SW480 (cell line): ENCODE measurements around the gene MDP1.

ENCODE experiments used
- DNase-seq: peaks from one replicate; pipeline ENCODE4 v3.0.0-alpha.2; 2016; ENCODE audit warnings: low spot score

Gene MDP1

DNA sequence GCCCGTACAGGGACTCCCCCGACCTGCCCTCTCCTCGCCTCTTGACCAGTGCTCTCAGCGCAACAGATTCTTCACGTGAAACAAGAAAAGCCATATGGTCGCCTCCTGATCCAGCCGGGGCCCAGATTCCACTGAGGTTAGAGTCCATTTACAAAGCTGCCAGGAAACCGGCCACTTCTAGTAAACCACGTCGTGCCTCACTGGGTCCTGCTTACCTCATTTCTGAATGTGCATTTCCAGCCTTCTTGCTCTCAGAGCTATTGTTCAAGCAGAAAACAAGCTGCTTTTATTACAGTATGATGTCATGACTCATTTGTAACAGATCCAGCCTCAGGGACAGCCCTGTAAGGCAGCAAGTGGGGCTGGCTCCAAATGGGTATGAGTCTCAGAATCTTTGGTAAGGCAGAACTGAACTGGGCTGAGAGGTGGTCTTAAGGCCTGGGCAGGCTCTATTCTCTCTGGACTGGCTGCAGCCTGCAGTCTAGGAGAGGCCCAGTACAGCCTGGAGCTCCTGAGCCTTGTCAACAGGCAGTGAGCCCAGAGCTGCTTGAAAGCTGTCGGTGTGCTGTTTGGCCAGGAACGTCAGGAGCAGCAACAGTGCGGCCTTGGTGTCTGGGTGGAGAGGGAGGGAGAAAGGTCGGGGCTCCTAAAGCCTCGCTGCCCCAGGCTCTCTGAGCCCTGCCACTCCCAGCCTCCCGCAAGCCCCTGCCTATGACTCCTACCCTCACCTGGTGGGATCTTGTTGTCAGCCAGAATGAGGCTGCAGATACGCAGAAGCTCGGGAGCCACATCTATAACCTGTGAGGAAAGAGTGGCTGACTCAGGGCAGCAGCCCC is 35.7 kb downstream of the MDP1 start:
- no peak for DNase-seq

DNA sequence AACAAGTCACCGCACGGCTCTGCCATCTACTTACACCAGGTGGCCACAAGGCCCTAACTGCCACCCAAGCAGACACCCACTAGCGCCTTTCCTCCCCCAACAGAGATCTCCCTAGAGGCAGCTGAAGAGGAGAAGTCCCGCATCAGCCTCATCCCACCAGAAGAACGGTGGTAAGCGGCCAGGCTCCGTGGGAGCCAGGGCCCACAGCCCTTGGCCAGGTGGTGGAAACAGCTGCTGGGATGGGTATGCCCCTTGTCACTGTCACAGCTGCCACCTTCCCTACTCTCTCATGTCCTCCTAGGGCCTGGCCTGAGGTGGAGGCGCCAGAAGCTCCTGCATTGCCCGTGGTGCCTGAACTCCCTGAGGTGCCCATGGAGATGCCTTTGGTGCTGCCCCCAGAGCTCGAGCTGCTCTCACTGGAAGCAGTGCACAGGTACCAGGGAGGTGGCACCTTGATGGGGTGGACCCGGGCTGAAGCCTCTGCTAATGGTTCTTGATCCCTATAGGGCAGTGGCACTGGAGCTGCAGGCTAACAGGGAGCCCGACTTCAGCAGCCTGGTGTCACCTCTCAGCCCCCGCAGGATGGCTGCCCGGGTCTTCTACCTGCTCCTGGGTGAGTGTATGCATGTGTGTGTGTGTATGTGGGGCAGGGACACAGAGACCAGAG is 36.4 kb downstream of the MDP1 start:
- DNase-seq: no peak

DNA sequence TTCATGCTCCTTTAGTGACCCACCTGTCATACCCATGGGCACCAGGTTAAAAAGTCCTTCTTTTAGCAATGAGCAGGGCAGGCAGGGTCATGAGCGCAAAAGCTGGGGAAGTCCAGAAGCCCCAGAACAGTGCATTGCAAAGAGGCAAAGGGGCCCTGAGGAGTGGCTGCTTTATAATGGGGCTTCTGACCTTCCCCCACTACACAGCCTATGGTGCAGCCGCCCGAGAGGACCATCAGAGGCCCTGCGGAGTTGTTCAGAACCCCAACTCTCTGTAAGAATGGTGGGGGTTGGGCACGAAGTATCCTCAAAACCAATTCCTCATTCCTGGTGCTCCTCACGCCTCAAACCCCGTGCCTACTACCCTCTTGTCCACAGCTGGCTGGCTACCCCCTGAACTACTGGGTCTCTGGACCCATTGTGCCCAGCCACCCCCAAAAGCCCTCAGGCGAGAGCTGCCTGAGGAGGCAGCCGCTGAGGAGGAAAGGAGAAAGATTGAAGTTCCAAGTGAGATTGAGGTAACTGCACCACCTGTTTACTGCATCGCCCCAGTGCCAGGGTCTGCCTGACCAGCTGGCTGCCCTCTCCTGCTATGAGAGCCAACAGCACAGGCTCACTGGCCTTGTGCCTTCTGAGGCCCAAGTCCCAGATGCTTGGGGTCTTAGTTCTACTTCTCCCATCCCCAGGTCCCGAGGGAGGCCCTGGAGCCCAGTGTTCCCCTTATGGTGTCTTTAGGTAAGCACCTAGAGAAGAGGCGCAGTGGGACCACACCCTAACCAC is 37.3 kb downstream of the MDP1 start:
- no peak for DNase-seq

GRCh38 chr14:24177891-24178290 is 38.0 kb downstream of the MDP1 start:
- DNase-seq: no peak

GRCh38 chr14:24177041-24177825 is 38.6 kb downstream of the MDP1 start:
- DNase-seq: no peak

- no peak for DNase-seq
These were observed 39.3 kb downstream of the MDP1 start for GRCh38 chr14:24176599-24176998.

- no peak for DNase-seq
These were observed 43.0 kb downstream of the MDP1 start for GRCh38 chr14:24172871-24173281.

DNA sequence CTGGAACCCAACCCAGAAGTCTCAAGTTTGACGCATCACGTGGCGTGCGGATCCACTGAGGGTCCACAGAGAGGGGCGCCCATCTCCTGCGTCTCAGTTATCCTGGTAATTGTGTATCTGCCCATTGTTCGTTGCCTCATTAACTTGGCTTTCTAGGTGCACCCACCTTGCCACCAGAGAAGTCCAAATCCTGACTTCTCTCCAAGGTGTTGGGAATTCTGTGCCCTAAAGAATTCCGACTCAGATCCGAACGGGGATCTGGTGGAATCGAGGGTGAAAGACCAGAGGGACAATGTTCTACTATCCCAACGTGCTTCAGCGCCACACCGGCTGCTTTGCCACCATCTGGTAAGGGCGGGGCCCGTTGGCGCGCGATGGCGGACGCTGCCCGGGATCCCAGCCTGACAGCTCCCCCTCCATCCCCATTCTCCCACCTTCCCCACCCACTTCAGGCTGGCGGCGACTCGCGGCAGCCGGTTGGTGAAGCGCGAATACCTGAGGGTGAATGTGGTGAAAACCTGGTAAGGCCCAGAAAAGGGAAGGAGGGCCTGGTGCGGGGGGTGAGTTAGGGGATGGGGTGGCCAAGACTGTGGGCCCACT is 43.5 kb downstream of the MDP1 start:
- no peak for DNase-seq

GRCh38 chr14:24171422-24172260 is 44.2 kb downstream of the MDP1 start, which contains the start of gene REC8:
Gene REC8, plus strand, starts transcription at chr14:24172080. Its CDS starts 473 bp downstream, at chr14:24172553.
- no peak for DNase-seq

GRCh38 chr14:24167469-24168114 is 48.3 kb downstream of the MDP1 start:
- no peak for DNase-seq

- DNase-seq: no peak
These were observed 50.1 kb downstream of the MDP1 start for GRCh38 chr14:24165785-24166184.

GRCh38 chr14:24164518-24164991 is 51.3 kb downstream of the MDP1 start:
- DNase-seq: no peak
